Measurements from ENCODE around the gene TMC2. TPM values are rescaled to one million over a fixed set of nuclear protein-coding genes. Genes with fewer than 3 reads are reported as not detected.

The TMC2 gene
- total and polyA plus RNA-seq, 2 of the 8 experiments (the other 6 are each of a cell fraction or from before 2014, with no cell fraction given) = not detected

DNA sequence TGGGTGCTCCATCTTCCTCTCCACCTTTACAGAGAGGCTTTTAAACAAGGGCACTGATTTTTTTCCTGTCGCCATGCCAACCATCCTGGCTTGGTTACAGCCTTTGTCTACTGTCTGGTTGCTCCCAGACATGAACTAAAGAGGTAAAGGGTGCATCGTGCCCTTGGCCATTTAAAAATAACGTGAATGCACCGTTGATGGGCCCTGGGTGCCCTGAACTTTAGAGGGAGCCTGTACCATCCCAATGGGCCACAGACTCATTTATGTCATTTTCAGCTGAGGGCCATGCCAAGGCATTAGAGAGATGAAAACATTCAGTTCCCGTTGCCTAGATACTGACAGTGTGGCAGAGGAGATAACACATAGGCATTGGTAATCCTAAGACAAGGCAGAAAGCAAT, 23.3 kb downstream of the TMC2 start:
- H3K56ac ChIP-seq (replicated peaks; ENCODE audit: insufficient read length, low read depth, low read length) = no peak overlapping the region
- CTCF ChIA-PET (ENCODE audit: partially characterized antibody) = interaction anchor here (0.9 kb wide), 1 partner anchor 37 kb away, joined by 3 read pairs; no protein-coding TSS in a partner anchor
- WGBS, 2 experiments (ENCODE audit: extremely low coverage in 1 of 2, insufficient coverage in 1 of 2, insufficient read length in 1 of 2, insufficient replicate concordance in 2 of 2, low coverage in 1 of 2, low lambda C conversion rate in 2 of 2, missing lambda C conversion rate in 1 of 2) = 83% methylated on average over 5 of the region's 5 CpGs; no CpG with 5 or more reads in 1 of the 2 experiments
- TF ChIP-seq CBX8 (IDR thresholded peaks at IDR 0.05; ENCODE audit: borderline replicate concordance, low read depth, low read length) = no peak
- TF ChIP-seq SRF (IDR thresholded peaks at IDR 0.05; ENCODE audit: low read depth, low read length) = no peak
- no peak for TF ChIP-seq GABPA (IDR thresholded peaks at IDR 0.05; ENCODE audit: borderline replicate concordance, insufficient read depth, low read length)
- no peak for TF ChIP-seq EZH2 (IDR thresholded peaks at IDR 0.05; ENCODE audit: low read depth, low read length, severe bottlenecking)
- TF ChIP-seq NRF1 (IDR thresholded peaks at IDR 0.05; ENCODE audit: low read depth, low read length) = no peak
- TF ChIP-seq FOSL1 (IDR thresholded peaks at IDR 0.05; ENCODE audit: insufficient read depth, low read depth, low read length) = no peak
- TF ChIP-seq GTF2F1 (IDR thresholded peaks at IDR 0.05; ENCODE audit: borderline replicate concordance, low read depth, low read length) = no peak
- TF ChIP-seq SIN3A (conservative IDR thresholded peaks at IDR 0.05 in 1 of 2, IDR thresholded peaks at IDR 0.05 in 1 of 2; ENCODE audit: low read depth in 1 of 2, low read length in 2 of 2) = no peak

More for the DNA sequence above, 23.3 kb downstream of the TMC2 start:
- H2BK20ac ChIP-seq (ENCODE audit: low read length) = no peak overlapping the region
- H3K27ac ChIP-seq (ENCODE audit: low read depth, low read length) = no peak overlapping the region
- no peak overlapping the region for H3K9ac ChIP-seq (replicated peaks in 1 of 4; ENCODE audit: extremely low read depth in 1 of 4, low read depth in 3 of 4, low read length in 3 of 4)
- no peak overlapping the region for H2AK5ac ChIP-seq (ENCODE audit: low read depth, low read length)
- peaks cover 7% of the 10 kb centered on the region; the same call in 1 of the 2 replicates for H3K23me2 ChIP-seq (ENCODE audit: low read depth, low read length)
- POLR2A ChIA-PET (ENCODE audit: partially characterized antibody) = no interaction called here
- no peak overlapping the region for H3K18ac ChIP-seq (ENCODE audit: extremely low read depth, low read length)
- H3K27me3 ChIP-seq (replicated peaks in 1 of 4; ENCODE audit: control insufficient read depth in 3 of 4, extremely low read depth in 1 of 4, insufficient read depth in 3 of 4, low read length in 3 of 4) = peaks cover 25 to 33% (median 31%) of the 10 kb centered on the region in 4 experiments
- H2BK5ac ChIP-seq (ENCODE audit: low read depth, low read length) = no peak overlapping the region
- H3K4me1 ChIP-seq (replicated peaks in 1 of 4; ENCODE audit: control insufficient read depth in 3 of 4, insufficient read depth in 4 of 4, low read length in 3 of 4) = peaks cover 0 to 3% (median 1%) of the 10 kb centered on the region in 4 experiments; a peak in 3 of 7 replicates
- H3K23ac ChIP-seq (ENCODE audit: insufficient read length) = no peak overlapping the region
- DNase-seq (ENCODE audit: low read depth in 1 of 2, low spot score in 2 of 2) (no peak), FAIRE-seq (no peak)
- H2BK15ac ChIP-seq (ENCODE audit: low read length) = no peak overlapping the region
- no peak overlapping the region; a peak in 1 of 4 replicates for H3K4me2 ChIP-seq (ENCODE audit: insufficient read depth in 1 of 2, low read depth in 2 of 2, low read length in 2 of 2)
- no peak overlapping the region for H2BK120ac ChIP-seq (replicated peaks; ENCODE audit: low read depth, low read length)
- H3K9me3 ChIP-seq (ENCODE audit: insufficient read depth in 2 of 2, low read depth in 1 of 2, low read length in 1 of 2) = no peaks in the 10 kb centered on the region
- no peak overlapping the region for H4K8ac ChIP-seq (ENCODE audit: extremely low read depth, insufficient read depth, low read length)
- no peaks in the 10 kb centered on the region for H3K79me2 ChIP-seq (ENCODE audit: control insufficient read depth in 1 of 2, insufficient read depth in 2 of 2, low read length in 2 of 2)
- no peak overlapping the region for H2AFZ ChIP-seq (ENCODE audit: low read length)
- H4K5ac ChIP-seq (ENCODE audit: insufficient read length, low read depth, low read length) = no peak overlapping the region
- H3K14ac ChIP-seq (ENCODE audit: insufficient read length) = no peak overlapping the region
- H3K4ac ChIP-seq (replicated peaks; ENCODE audit: insufficient read length, low read depth, low read length) = no peak overlapping the region
- no peaks in the 10 kb centered on the region for H4K20me1 ChIP-seq (replicated peaks in 1 of 2; ENCODE audit: control insufficient read depth in 1 of 2, insufficient read depth in 2 of 2, low read length in 2 of 2)
- no peaks in the 10 kb centered on the region for H3K36me3 ChIP-seq (ENCODE audit: control insufficient read depth in 2 of 4, insufficient read depth in 4 of 4, low read length in 3 of 4)
- no peak overlapping the region for H4K91ac ChIP-seq (replicated peaks; ENCODE audit: insufficient read length, low read length)
- no peaks in the 10 kb centered on the region for H3K79me1 ChIP-seq (ENCODE audit: low read depth, low read length)
- H2BK12ac ChIP-seq (ENCODE audit: low read depth, low read length) = no peak overlapping the region
- no peak overlapping the region for H3K4me3 ChIP-seq (ENCODE audit: extremely low read depth in 1 of 4, insufficient read depth in 2 of 4, low read depth in 3 of 4, low read length in 4 of 4)

All from H1 (cell line).